ENCODE results near the gene TMEM123. TPM values are rescaled to one million over a fixed set of nuclear protein-coding genes. Genes with fewer than 3 reads are reported as not detected.

TMEM123 gene
- total RNA-seq, 6 experiments from 2014 or later: 128 to 197 (median 161) TPM

DNA sequence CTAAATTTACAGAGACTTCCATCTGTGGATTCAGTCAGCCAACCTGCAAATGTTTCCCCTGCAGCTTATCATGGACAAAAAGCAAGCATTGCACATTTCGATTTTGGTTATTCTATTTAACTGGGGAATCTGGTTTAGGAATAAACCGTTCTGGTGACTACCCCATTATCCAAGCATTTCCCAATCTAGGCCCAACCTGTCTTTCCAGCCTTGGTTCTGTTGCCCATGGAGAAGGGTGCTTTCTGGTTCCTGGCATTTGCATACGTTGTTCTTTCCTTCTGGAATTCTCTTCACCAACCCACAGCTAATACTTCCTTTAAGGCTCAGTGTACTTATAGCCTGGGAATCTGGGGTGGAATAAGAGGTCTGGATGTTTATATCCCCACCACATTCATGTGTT, 1.4 kb upstream of the TMEM123 start:
- DNase-seq: no peak
- H3K4me1 Mint-ChIP-seq (ENCODE audit: low read depth): peaks cover 46% of the 10 kb centered on the region
- H3K27ac Mint-ChIP-seq: no peak overlapping the region
- H3K9me3 Mint-ChIP-seq: no peaks in the 10 kb centered on the region
- no peak for TF ChIP-seq CTCF (IDR thresholded peaks at IDR 0.05)
- peaks cover 2% of the 10 kb centered on the region; the same call in 1 of the 2 replicates for H3K27me3 Mint-ChIP-seq (ENCODE audit: insufficient read depth)
- H3K36me3 Mint-ChIP-seq (ENCODE audit: low read depth): no peaks in the 10 kb centered on the region
- H3K4me3 Mint-ChIP-seq: no peak overlapping the region

GRCh38 chr11:102453302-102453695, 734 bp upstream of the TMEM123 start:
- peaks cover 52% of the 10 kb centered on the region for H3K4me1 Mint-ChIP-seq (ENCODE audit: low read depth)
- no peaks in the 10 kb centered on the region for H3K36me3 Mint-ChIP-seq (ENCODE audit: low read depth)
- peaks cover 2% of the 10 kb centered on the region; the same call in 1 of the 2 replicates for H3K27me3 Mint-ChIP-seq (ENCODE audit: insufficient read depth)
- no peak for TF ChIP-seq CTCF (IDR thresholded peaks at IDR 0.05)
- peak overlapping the region; percentile 98 for H3K4me3 Mint-ChIP-seq
- H3K9me3 Mint-ChIP-seq: no peaks in the 10 kb centered on the region
- DNase-seq: peak; percentile 15
- peak overlapping the region; percentile 97 for H3K27ac Mint-ChIP-seq

DNA sequence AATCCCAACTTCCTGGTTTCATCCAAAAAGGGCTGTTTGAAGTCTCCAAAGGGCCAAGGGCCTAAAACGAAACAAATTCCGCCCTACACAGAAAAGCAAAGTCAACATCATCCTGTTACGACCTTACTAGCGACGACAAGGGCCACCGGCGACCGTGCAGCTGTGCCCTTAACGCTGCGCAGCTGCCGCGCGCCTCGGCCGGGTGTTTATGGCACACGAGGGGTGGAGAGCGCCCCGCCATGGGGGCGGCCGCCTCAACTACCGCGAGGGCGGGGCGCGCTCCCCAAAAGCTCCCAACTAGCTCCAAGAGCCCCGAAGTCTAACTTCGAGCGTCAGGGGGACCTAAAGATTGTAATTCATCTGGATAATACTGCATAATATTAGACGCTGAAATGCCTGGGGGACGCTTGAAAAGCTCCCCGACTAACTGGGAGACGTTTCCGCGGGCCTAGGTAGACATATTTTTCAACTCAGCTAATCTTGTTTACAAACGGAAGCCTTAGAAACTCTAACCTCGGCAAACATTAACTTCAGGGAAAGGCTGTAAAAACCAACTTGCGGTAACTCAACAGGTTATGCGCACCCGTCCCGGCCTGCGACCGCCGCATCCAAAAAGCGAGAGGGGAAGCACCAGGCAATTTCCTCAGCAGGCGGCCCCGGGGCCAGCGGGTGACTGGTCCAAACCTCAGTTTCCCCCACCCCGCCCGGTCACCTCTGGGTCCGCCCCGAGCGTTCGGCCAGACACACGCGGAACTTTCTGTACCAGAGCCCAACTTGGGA, 694 bp downstream of the TMEM123 start:
- Mint-ChIP-seq H3K9me3 (no peaks in the 10 kb centered on the region), H3K4me1 (ENCODE audit: low read depth) (peaks cover 66% of the 10 kb centered on the region), H3K27ac (peak overlapping the region; percentile 91), H3K27me3 (ENCODE audit: insufficient read depth) (peaks cover 2% of the 10 kb centered on the region; the same call in 1 of the 2 replicates), H3K36me3 (ENCODE audit: low read depth) (peaks cover 8% of the 10 kb centered on the region; the same call in 1 of the 2 replicates), H3K4me3 (peak overlapping the region; percentile 98)
- DNase-seq: peak; percentile 8
- peak; percentile 51; the same call in 1 of the 2 replicates for TF ChIP-seq CTCF (IDR thresholded peaks at IDR 0.05)

GRCh38 chr11:102451041-102451680, 1.4 kb downstream of the TMEM123 start:
- DNase-seq: no peak
- peak overlapping the region; percentile 98 for H3K4me3 Mint-ChIP-seq
- no peaks in the 10 kb centered on the region for H3K9me3 Mint-ChIP-seq
- TF ChIP-seq CTCF (IDR thresholded peaks at IDR 0.05): no peak
- H3K36me3 Mint-ChIP-seq (ENCODE audit: low read depth): peaks cover 9% of the 10 kb centered on the region
- H3K27me3 Mint-ChIP-seq (ENCODE audit: insufficient read depth): peaks cover 2% of the 10 kb centered on the region; the same call in 1 of the 2 replicates
- peak overlapping the region; percentile 91 for H3K27ac Mint-ChIP-seq
- peaks cover 74% of the 10 kb centered on the region for H3K4me1 Mint-ChIP-seq (ENCODE audit: low read depth)

GRCh38 chr11:102449651-102450570, 2.7 kb downstream of the TMEM123 start:
- Mint-ChIP-seq H3K27ac (no peak overlapping the region), H3K4me1 (ENCODE audit: low read depth) (peaks cover 73% of the 10 kb centered on the region), H3K36me3 (ENCODE audit: low read depth) (peaks cover 21% of the 10 kb centered on the region), H3K9me3 (no peaks in the 10 kb centered on the region), H3K4me3 (peak overlapping the region; percentile 98; the same call in 1 of the 2 replicates), H3K27me3 (ENCODE audit: insufficient read depth) (peaks cover 2% of the 10 kb centered on the region; the same call in 1 of the 2 replicates)
- DNase-seq: no peak
- TF ChIP-seq CTCF (IDR thresholded peaks at IDR 0.05): no peak
